HG03378 (cell line): Measurements from ENCODE around the gene DNM3.
A peak's percentile ranks its signal among the peaks of the same experiment; 100 is the strongest.

Experiments
- ATAC-seq: cut with Tn5 transposase; IDR thresholded peaks from one replicate; pipeline ENCODE4 v1.9.1; 2021; ENCODE audit warnings: mild to moderate bottlenecking, moderate library complexity; ENCODE audit not compliant: unreplicated experiment

DNM3 gene

DNA sequence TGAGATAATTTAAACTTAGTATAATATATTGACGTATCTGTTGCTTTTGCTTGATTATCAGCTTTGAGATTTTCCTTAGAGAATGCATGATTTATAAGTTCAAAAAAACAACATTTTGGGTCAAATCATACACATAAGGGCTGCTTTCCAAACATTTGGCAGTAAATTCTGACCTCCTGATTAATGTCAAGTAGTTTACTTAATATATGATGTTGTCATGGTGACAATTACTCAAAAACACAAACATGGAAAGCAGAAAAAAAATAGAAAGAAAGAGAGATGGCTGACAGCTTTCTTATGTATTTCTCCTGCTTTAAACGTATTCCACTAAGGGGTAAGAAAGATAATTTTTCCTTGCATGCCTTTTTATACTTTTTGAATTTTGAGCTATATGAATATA, 320.9 kb downstream of the DNM3 start:
- ATAC-seq: no peak

DNA sequence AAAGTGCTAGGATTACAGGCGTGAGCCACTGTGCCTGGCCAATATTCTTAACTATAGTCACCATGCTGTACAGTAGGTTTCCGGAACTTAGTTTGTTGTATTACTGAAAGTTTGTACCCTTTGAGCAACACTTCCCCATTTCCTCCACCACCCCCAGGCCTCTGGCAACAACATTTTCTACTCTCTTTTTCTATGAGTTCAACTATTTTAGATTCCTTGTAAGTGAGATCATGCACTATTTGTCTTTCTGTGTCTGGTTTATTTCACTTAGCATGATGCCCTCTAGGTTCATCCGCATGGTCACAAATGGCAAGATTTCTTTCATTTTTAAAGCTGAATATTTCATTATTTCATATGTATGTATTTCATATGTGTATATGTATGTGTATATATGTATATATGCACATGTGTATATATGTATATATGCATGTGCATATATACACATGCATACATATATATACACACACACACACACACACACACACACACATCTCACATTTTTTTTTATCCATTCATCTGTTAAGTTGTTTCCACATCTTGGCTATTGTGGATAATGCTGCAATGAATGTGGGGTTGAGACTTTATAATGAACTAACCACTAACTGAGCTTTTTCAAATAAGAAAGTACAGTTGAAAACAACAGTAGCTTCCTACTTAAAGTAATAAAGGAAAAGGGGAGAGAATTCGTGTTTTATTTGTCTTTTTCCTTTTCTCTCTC, 322.4 kb downstream of the DNM3 start:
- ATAC-seq: no peak

DNA sequence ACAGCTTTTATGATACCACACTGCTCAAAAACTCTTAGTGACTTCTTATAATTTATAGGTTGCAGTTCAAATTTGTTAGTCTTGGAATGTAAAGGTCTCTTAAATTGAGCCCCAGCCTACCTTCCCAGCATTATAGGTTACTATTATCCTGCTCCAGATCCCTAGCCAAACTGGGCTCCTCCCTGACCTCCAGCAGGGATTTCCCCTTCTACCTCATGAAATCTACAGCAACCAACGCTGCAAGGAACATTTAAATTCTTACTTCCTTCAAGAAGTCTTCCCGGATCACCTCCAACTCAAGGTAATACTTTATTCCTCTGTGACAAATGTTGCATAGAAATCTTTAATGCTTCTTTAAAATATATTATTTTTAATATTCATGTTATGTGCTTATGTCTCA, 324.1 kb downstream of the DNM3 start:
- ATAC-seq: no peak

DNA sequence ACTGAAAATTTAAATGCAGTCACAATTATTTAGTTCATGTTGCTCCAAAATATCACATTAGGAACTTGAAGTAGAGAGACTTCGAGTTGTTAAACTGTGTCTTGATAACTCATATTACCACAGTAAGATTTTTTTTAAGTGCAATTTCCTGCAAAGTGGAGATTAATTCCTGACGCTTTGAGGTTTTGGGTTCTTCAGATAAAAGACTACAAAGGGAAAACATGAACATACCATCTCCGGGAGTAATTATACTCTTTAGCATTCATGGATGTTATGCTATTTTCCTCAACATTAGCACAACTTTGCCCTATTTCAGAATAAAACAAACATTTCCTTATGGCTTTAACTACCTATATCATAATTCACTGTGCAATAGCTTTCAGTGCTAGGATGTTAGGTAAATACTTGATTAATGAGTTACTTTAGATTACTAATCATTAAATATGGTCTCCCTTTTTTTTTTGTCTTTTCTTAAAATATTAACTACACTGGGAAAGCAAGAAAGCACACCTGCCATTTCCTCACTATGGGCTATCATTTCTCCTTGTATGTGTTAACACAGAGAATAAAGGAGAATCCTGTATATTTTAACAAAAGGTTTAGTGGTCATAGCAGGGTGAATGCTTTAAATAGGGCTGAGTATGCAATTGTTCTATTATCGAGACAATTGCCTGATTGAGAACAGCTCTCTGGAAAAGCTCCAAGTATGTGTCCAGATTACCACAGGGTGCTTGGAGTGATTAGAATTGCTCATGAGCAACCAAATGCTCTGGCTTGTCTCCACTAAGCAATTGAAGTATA, 326.7 kb downstream of the DNM3 start:
- ATAC-seq: no peak

DNA sequence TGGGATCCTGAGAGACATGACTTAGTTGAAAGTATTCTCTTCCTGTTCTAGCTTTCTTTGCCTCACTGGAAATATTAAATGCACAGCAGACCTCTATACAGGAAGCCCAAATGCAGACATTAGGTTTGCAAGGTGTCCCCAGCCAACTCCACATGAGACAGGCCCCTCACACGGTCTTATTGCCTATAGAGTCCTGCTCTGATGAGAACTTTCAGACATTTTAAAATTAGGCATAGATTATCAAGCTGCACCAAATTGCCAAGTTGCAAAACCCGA, 327.2 kb downstream of the DNM3 start:
- ATAC-seq: no peak

DNA sequence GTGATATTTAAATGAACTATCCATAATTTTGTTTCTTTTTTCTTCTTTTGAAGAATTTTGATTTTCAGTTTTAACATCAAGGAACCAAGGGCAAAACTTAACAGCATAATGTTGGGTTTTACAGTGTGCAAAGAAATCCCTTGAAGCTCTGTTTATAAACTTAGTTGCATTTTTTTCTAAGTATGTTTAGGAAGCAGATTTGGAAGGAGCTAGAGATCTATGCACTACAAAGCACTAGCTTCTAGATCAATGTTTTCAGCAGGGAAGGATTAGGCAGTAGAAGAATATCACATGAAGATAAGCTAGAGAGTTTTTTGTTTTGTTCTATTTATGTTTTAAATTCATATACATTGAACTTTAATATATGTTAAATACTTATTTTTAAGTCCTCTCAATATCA, 328.5 kb downstream of the DNM3 start:
- no peak for ATAC-seq

DNA sequence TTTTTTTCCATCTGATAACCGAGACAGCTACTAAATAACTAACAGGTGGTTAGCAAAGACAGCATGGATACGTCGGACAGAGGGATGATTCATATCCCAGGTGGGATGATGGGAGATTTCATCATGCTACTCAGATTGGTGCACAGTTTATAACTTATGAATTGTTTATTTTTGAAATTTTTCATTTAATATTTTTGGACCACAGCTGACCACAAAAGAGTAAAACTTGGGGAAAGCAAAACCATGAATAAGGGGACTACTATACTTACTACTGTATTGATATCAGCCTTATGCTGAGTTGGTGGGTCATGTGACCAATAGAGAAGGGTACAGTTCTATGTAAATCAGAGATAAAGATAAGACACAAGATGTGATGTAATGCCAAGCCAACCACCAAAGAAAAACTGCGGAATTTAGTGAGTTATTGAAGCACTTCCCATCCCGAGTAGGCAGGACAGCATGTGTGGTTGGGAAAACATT, 331.1 kb downstream of the DNM3 start:
- no peak for ATAC-seq

DNA sequence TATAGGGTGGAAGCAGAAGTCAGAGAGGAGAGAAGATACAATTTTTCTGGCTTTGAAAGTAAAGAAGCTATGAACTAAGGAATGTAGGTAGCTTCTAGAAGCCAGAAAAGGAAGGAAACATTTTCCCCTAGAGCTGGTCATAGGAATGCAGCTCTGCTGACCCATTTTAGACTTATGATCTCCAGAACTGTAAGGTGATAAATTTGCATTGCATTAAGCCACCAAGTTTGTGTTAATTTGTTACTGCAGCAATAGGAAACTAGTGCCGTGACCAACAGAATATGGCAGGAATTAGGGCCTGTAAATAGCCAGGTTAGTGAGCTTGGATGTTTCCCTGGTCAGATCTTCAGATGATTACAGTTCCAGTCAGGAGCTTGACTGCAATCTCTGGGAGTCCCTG, 334.9 kb downstream of the DNM3 start:
- ATAC-seq: no peak

DNA sequence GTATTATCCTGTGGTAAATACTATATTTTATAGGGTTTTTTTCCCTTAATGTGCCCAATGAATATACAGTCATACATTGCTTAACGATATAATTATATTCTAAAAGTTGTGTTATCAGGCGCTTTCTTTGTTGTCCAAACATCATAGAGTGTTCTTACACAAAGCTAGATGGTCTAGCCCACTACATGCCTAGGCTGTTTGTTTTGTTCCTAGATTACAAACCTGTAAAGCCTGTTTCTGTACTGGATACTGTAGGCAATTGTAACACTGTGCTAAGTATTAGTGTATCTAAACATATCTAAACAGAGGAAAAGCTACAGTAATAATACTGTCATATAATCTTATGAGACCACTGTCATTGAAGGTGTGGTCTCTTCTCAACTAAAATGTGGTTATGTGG, 336.6 kb downstream of the DNM3 start:
- ATAC-seq: no peak

DNA sequence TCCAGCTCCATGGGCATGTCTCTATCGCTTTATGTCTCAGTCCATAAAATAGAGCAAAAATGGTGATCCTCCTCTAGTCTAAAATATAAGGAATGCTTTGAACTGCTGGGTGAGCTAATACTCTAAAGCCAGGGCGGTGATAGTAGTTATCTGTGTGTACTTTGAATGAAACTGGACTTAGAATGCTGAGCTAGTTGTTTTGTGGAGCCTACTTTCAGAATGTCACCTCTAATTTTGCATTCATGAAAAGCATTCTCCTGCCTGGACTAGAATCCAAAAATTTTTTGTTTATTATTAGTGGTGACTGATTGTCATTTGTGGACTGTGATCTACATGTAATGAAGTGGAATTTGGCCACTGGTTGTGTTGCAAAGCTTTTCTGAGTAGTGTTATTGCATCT, 337.6 kb downstream of the DNM3 start:
- ATAC-seq: no peak

DNA sequence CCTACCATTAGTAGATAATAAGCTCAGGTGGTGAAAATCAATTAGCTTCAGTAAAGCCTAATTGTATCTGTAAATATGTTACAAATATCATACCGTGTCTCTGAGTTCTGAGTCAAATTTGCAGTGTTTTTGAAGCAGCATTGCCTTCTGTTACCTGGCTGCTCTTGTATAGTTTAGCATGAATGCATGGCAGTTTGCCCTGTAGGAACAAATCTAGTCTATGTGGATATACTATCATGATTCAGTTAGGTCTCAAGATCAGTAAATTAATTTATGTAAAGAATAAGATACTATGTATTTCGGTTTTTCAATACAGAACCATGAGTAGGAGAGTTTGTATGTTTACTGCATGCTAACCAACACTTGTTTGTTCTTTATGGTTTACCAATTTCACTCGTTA, 338.6 kb downstream of the DNM3 start:
- no peak for ATAC-seq

DNA sequence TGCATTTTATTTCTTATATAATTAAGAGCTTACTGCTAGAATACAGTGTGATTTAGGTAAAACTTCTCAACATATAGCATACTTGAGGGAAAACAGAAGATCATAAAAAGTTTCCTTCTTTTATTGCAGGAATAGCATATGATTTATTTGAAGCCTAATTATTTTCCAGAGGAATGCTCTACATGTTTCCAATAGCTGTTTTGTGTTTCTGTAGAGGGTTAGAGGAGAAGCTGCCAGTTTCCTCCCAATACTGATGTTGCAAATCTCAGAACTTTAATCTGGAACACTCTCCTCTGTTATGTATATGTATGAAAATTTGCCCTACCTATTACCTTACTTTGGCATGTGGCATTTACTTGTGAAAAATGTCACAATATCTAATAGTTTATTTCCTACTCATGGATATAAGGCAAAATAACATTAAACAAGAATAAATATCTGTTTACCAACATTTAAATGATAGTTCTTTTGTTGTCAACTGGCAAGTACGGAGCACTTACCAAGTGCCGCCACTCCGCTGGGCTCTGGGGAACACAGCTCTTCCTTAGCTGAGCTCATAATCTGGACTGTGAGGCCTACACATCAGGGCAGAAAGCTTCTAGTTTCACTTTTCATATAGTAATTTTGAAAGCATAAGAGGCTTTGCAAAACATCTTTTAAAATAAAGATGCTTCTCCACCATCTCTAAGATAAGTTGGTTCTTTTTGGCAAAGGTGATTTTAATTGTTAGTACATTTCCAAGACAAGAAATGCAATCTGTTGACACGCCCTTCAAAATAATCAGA, 339.4 kb downstream of the DNM3 start:
- peak; percentile 54 for ATAC-seq

DNA sequence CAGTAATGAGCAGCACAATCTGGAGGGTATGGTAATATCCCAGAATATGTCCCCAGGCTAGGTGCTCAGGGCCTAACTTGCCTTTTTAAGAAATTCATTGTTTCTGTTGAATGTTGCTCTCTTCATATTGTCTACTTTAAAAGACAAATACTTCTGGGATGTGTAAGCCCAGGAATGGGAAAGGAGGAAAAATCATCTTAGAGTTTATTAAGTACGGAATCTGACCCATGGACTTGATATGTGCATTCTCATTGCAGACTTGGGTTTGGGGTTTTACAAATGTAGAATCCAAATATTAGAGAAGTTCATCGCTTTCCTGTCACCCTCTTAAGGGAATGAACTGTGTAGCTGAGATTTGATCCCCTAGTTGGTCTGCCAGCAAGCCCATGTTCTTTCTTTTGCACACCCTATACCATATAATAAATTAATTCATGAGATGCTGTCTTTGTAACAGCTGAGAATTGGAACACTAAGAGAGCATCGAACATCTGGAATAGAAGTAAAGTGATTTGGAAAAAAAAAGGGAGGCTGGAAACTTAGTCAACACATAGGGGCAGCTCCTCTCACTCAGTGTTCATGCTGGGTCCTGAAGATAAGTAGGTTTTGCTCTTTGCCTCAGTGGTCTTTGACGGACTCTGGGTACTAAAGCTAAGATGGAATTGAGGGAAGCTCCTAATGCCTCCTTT, 343.4 kb downstream of the DNM3 start:
- ATAC-seq: no peak

DNA sequence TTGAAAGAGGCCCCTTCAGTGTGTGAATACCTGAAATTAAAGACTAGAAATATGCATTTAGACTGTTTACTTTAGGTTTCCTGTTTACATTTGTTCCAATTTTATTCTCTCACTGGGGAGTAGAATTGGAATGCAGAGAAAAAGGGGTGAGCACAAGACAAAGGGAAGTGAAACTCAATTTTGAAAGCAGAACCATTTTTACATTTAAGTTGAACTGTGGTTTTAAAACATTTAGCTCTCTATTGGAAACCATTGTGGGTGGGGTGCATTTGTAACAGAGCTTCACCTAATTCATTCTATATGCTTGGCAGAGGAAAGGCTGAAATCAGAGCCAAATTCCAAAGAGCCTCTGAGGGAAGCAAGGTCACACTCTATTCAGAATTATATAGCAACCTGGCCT, 343.9 kb downstream of the DNM3 start:
- ATAC-seq: peak; percentile 65

DNA sequence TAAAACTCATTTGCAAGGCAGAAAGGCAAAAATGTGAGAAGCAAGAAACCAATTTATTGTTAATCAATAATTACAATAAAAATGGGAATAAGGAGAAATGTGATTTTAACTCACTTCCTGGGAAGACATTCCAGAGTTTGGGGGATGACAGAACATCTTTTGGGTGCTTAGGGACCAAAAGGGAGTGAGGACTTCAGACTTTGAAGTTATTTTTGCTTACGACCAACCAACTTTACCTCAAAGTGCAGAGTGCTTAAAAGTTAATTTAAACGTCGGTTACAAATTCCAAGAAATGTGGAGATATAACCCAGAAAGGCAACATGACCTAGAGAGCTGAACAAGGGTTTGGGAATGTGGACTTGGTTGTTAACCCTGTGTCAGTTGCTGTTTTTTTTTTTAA, 344.7 kb downstream of the DNM3 start:
- ATAC-seq: no peak

DNA sequence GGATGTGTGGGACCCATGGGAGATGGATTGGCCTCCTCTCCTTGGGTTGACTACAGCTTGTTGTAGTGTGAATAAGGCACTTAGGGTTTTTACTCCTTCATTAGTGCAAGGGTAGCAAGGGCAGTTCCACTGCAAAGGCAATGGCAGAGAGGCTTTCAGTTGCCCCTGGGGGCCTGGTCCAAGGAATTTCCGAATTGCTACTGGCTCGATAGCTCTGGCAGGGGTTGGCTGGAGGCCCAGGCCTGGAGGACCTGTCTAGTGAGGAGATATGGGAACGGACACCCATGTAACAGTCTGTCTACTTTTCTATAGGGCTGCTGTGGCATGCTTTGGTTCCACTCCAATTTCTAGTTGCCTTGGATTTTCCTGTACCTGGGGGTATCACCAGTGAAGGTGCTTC, 360.3 kb downstream of the DNM3 start:
- no peak for ATAC-seq

DNA sequence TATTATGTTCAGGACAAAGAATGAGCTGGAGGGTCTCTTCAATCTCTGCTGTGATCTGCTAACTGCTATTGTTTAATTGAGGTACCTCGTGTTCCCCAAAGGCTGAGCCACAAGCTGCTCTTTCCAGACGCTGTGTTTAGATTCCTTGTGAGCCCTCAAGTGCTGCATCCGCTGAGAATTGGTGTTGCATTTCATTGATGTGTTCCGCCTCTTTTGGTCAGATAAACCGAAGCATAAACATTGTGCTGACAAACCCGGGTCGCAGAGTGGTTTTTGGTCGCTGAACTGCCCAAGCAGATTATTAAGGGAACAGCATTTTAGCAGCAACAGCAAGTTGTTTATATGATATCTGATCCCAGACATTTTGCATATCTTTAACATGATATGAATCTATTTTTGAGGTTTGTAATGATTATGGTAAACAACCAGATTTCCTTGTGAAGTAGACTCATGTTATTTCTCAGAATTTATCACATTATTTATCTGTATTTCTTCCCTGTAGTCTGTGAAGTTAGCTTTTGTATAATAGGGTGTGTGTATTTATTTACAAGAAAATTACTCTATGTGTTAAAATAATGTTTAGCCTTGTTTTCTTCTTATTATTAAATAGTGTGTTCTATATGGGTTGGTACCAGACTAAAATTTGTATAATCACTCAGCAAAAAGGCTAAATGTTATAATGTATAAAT, 362.0 kb downstream of the DNM3 start:
- no peak for ATAC-seq

DNA sequence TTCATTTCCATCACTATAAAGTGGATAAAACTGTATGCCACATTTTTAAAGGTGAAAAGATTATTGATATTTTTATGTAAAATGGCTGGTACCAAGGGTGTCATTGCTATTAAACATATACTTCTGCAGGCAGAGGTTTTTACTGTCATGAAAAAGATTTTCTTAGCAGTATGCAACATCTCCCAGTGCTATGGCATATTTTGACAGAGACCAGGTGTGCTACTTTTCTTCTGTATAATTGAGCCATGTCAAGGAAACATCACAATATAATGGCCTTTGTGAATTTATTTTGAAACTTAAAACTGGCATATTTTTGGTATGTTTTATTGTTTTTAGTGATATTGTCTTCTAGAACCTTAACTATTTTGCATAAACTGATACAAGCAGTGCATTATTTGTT, 362.6 kb downstream of the DNM3 start:
- ATAC-seq: no peak

DNA sequence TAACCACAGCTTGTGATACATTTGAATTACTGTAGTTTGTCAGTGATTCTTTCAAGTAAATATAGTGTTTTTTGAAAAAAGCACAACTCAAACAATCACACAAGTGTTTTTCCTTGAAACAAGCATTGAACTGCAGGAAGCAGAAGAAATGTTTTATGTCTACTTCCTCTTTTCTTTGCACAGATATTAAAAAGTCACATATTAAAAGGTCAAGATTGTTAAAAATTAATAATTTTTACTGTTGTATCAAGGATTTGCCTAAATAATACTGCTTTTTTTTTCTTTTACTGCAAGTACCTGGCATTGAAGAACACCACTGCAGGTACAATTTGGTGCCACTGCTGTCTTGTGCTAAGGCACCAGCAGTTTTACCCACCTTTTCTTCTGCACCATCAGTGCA, 365.0 kb downstream of the DNM3 start:
- no peak for ATAC-seq

DNA sequence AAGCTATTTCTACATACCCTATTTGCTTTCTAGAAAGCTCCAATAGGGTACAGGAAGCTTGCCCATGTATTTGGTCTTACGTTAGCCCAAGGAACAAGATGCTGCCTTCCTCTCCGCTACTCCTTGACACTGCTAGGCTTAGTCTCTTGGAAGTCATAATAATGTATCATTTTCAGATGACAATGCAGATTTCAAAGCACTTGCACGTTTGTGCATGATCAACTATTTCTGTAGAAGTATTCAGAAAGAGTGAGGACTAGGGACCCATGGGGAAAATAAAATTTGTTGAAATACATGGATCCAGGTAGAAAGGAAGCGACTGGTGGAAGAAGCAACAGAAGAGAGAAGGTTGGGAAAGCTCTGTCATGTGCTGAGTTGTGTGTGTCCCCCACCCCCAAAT, 367.3 kb downstream of the DNM3 start:
- no peak for ATAC-seq

DNA sequence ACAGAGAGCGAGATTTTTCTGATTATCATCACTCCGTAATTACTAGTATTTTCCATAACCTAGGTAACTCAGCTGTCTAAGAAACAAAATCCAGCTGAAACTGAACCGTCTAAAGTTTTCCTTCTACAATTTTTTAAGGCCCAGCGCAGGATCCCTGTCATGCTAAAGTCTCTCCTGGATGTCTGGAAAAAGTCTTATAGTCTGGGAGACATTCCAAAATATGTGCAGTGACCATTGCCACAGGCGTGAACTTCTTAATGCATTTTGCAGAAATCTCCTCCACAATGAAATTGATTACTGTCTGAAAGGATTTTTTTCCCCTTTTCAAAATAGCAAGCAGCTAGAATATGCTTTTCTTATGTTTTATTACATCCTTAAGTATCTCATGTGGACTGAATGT, 369.9 kb downstream of the DNM3 start:
- ATAC-seq: no peak
